IPS DF 6.9 (cell line): ENCODE results near the gene ISM2.

ENCODE experiments used
- DNase-seq: peaks from one replicate; pipeline ENCODE4 v3.0.0-alpha.2; 2013; ENCODE audit warnings: low read depth, low spot score
- H3K27ac ChIP-seq: one replicate; pipeline ENCODE4 v1.5.1; 2013; ENCODE audit warnings: low read length, control low read depth
- H3K27me3 ChIP-seq: 2 replicates; pipeline ENCODE4 v1.6.1; 2013; ENCODE audit warnings: mild to moderate bottlenecking, low read length; ENCODE audit not compliant: control insufficient read depth, insufficient read depth
- H3K36me3 ChIP-seq: 2 replicates; pipeline ENCODE4 v1.6.1; 2013; ENCODE audit warnings: low read length; ENCODE audit not compliant: control insufficient read depth, insufficient read depth
- H3K4me1 ChIP-seq: 2 replicates; pipeline ENCODE4 v1.6.1; 2013; ENCODE audit warnings: low read length; ENCODE audit not compliant: control insufficient read depth, insufficient read depth
- H3K4me3 ChIP-seq: 2 replicates; pipeline ENCODE4 v1.5.1; 2013; ENCODE audit warnings: mild to moderate bottlenecking, low read length
- H3K9me3 ChIP-seq: 2 replicates; pipeline ENCODE4 v1.6.1; 2013; ENCODE audit warnings: low read length, inconsistent platforms; ENCODE audit not compliant: control insufficient read depth, insufficient read depth
- WGBS: extraction: QIAGEN DNeasy Blood & Tissue Kit; methylation state at CpG from one replicate; pipeline ENCODE4 v1.1.7; 2013; ENCODE audit warnings: mixed read lengths, missing lambda C conversion rate; ENCODE audit not compliant: insufficient read length, insufficient coverage; 5-methylcytosine and 5-hydroxymethylcytosine counted together

ISM2 gene

DNA sequence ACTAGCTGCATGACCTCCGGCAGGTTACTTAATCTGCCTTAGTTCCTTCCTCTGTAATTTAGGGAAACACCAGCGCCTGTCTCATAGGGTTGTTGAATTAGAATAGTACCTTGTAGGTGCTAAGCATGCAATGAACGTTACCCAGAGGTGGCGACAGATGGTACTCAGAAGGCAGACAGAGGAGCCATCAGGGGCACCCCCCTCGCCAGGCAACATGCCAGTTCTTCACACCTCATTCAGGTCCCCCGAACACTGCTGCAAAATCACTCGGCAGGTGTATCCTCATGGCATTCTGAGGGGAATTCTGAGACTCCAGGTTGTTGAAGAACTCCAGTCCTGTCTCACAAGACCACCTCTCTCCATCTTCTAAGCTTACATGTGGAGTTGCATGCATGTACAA is 10.1 kb downstream of the ISM2 start:
- H3K36me3 ChIP-seq: no peaks in the 10 kb centered on the region
- no peaks in the 10 kb centered on the region for H3K9me3 ChIP-seq
- H3K27me3 ChIP-seq: no peaks in the 10 kb centered on the region
- H3K27ac ChIP-seq: no peak overlapping the region
- H3K4me1 ChIP-seq: no peaks in the 10 kb centered on the region
- H3K4me3 ChIP-seq: no peak overlapping the region
- no peak for DNase-seq
- WGBS: no CpG with 5 or more reads among the region's 7 CpGs

DNA sequence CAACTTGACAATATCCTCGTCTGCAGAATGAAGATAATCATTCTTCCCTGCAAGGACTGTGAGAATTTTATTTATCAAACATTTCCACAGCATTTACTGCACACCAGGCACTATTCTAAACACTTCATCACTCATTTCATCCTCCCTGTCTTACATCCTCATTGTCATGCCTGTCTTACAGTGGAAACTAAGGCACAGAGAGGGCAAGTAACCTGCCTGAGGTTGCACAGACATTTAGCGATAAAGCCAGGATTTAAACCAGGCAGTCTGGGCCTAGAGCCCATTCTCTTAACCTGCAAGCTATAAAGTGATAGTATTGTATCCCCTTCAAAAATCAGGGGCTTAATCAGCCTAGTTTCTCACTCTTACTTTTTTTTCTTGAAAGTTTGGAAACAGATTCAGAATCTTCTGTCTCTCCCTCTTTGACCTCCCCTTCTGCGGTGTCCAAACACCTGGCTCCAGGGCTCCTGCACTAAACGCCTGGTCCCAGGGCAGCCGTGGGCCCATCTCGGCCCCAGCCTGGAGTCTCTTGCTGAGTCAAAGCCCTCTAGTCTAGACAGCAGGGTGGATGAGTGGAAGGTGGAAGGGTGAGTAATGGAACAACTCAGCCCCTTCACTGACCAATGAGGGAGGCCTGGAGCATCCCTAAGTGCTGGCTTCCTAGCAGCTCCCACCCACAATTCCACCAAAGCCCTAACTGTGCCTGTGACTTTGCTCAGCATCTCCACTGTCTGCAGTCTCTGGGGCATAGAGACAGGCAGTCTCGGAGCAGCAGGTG is 12.5 kb downstream of the ISM2 start:
- no peak for DNase-seq
- Histone ChIP-seq H3K27me3 (no peaks in the 10 kb centered on the region), H3K9me3 (no peaks in the 10 kb centered on the region), H3K36me3 (no peaks in the 10 kb centered on the region), H3K4me3 (no peak overlapping the region), H3K27ac (no peak overlapping the region), H3K4me1 (no peaks in the 10 kb centered on the region)
- no CpG with 5 or more reads among the region's 7 CpGs for WGBS

DNA sequence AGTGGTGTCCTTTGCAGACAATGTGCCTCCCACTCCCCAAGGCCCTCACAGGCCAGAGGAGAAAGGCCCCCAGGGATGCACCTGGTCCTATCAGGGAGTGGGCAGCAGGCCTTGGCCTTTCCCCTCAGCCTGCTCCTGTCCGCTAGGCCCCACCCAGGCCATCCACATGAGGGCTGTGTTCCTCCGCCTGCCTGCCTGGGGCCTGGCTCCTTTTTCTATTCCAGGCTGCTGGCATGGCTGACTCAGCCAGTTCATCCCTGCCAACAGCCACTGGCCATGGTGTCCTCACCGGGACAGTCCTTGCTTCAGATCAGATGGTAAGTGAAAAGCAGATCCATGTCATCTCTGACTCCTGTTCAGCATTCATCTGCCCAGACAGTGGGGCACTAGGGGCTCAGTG is 13.4 kb downstream of the ISM2 start:
- Histone ChIP-seq H3K36me3 (no peaks in the 10 kb centered on the region), H3K4me1 (no peaks in the 10 kb centered on the region), H3K4me3 (no peak overlapping the region), H3K9me3 (no peaks in the 10 kb centered on the region), H3K27me3 (no peaks in the 10 kb centered on the region), H3K27ac (no peak overlapping the region)
- DNase-seq: no peak
- WGBS: no CpG with 5 or more reads among the region's 3 CpGs

DNA sequence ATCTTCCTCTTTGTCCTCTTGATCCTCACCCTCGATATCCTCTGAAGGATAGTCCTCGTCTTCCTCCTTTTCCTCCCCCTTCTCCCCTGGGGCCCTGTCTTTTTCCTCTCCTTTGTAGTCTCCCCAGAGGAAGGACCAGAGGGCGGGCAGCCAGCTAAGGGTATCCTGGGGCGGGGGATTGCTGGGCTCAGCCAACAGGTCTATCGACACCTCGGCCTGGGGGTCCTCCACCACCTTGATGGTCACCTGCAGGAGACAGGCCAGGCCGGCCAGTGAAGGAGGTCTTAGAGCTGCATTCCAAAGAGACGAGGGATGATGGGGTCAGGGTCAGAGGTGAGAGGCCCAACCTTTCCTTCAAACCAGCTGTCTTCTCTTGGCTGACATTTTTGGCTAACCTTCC is 16.2 kb downstream of the ISM2 start:
- no peaks in the 10 kb centered on the region for H3K9me3 ChIP-seq
- H3K4me1 ChIP-seq: no peaks in the 10 kb centered on the region
- no peak overlapping the region for H3K27ac ChIP-seq
- no peaks in the 10 kb centered on the region for H3K36me3 ChIP-seq
- H3K27me3 ChIP-seq: no peaks in the 10 kb centered on the region
- H3K4me3 ChIP-seq: no peak overlapping the region
- WGBS: no CpG with 5 or more reads among the region's 8 CpGs
- no peak for DNase-seq

DNA sequence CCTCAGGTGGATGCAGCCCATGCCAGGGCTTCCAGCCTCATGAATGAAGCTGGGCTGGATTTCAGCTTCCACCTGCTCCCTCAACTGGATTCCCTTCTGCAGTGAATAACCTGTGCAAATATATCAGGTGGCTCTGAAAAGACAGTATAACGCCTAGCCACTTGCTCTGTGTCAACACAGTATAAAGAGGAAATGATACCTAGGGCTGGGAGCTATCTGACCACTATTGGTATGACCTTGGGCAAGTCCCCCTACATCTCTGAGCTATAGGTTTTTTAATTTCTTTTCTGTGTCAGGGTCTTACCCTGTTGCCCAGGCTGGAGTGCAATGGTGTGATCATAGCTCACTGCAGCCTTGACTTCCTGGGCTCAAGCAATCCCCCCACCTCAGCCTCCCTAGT is 19.8 kb downstream of the ISM2 start:
- H3K9me3 ChIP-seq: no peaks in the 10 kb centered on the region
- no peaks in the 10 kb centered on the region for H3K36me3 ChIP-seq
- H3K4me3 ChIP-seq: no peak overlapping the region
- no peaks in the 10 kb centered on the region for H3K27me3 ChIP-seq
- no peak for DNase-seq
- WGBS: no CpG with 5 or more reads among the region's 1 CpG
- H3K4me1 ChIP-seq: no peaks in the 10 kb centered on the region; the same call in 1 of the 2 replicates
- H3K27ac ChIP-seq: no peak overlapping the region

DNA sequence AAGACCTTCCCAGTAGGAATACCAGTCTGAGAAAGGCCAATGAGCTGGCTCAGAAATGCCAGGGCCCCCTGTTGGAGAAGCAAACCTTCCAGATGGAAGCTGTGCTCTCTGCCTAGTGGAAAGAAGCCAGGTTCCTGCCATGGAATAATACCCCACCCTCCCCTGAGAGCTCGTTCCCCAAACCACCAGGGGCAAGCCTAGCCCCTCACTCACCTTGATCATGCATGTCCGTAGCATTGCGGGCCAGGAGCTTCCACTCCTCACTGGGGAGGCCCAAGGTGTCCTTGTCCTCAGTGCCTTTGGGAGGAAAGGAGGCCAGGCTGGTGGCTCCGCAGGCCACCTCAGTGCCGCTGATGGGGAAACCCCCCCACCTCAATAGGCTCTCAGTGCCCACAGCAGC is 20.6 kb downstream of the ISM2 start:
- Histone ChIP-seq H3K27me3 (no peaks in the 10 kb centered on the region), H3K4me3 (no peak overlapping the region), H3K36me3 (no peaks in the 10 kb centered on the region), H3K27ac (no peak overlapping the region), H3K4me1 (no peaks in the 10 kb centered on the region; the same call in 1 of the 2 replicates), H3K9me3 (no peaks in the 10 kb centered on the region)
- DNase-seq: no peak
- no CpG with 5 or more reads among the region's 5 CpGs for WGBS

DNA sequence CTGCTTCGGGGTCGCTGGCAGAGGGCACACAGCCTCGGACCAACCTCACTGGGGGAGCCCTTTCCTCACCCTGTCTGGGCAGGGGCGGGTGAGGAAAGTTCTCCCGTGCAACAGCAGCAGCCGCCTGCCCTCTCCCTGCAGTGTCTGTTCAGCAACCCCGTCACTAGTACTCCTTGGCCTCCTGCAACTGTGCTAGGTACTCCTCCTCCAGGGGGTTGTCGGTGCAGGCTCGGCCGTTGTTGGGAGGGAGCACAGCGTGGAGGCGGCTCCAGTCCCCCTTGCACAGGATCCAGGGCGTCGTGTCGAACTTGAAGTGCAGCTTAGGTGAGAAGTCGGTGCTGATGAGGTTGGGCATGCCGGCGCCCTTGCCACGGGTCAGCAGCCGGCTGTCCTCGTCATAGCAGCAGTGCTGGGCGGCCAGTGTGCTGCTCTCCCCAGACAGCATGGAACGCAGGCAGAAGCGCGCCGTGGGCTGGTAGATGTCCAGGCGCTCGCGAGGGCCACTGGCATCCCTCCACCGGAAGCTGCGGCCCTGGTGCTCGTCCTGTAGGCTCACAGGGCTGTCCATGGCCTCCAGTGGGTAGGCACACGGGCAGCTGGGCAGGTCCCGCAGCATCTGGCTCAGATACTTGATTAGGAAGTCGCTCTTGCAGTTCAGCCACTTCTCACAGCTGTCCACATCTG is 23.0 kb downstream of the ISM2 start:
- Histone ChIP-seq H3K4me3 (no peak overlapping the region), H3K4me1 (no peaks in the 10 kb centered on the region; the same call in 1 of the 2 replicates), H3K27me3 (no peaks in the 10 kb centered on the region), H3K36me3 (no peaks in the 10 kb centered on the region), H3K9me3 (no peaks in the 10 kb centered on the region), H3K27ac (no peak overlapping the region)
- WGBS: no CpG with 5 or more reads among the region's 35 CpGs
- DNase-seq: no peak

DNA sequence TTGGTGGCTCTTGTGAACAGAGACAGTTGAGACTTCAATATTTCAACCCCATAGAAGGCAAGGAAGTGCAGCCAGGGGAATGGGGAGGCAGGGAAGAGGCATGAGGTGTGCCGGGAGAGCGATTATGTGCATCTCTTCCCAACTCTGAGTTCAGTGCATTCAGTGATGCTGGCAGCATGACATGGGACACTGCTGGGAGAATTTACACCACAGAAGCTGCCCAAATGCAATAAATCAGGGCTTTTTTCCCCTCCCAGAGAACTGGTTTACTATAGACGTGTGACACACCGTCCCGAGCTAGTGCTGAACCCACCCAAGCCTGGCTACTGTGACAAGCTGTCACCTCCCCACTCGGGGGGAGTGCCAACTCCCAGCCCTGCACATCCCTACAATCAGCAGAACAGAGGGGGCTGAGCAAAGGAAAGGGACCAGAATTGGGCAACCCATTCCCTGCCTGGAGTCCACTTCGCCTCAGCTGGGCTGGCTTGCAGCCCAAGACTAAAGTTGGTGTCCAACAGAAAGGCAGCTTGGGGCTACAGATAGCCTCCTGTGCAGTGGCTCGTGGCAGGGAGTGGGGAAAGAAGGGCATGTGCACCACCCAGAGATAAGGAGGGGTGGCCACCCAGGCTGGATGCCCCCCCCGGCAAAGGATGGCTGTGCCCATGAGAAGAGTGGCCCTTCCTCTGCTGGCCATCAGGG is 24.0 kb downstream of the ISM2 start:
- no peaks in the 10 kb centered on the region for H3K9me3 ChIP-seq
- no CpG with 5 or more reads among the region's 9 CpGs for WGBS
- H3K27ac ChIP-seq: no peak overlapping the region
- no peak for DNase-seq
- no peaks in the 10 kb centered on the region; the same call in 1 of the 2 replicates for H3K4me1 ChIP-seq
- H3K27me3 ChIP-seq: no peaks in the 10 kb centered on the region
- H3K36me3 ChIP-seq: no peaks in the 10 kb centered on the region; the same call in 1 of the 2 replicates
- H3K4me3 ChIP-seq: no peak overlapping the region

DNA sequence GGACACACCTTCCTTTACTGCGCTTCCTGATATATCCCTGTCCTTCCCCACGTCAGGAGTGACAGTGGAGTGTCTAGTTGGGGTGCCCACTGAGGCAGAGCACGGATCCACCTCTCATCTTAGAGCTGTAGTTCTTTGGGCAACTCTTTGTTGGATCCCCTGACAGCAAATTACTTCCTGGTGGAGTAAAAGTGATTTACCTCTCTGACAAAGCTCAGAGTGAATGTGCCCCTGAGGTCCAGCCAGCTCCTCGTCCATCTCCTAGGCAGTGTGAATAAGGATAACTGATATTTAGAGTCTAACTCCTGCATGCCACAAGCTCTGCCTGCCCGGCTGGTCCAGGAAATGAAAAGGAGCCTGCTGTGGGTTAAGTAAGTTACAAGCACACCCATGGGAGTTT is 24.7 kb downstream of the ISM2 start:
- DNase-seq: no peak
- H3K4me3 ChIP-seq: no peak overlapping the region
- no peak overlapping the region for H3K27ac ChIP-seq
- no peaks in the 10 kb centered on the region for H3K9me3 ChIP-seq
- H3K27me3 ChIP-seq: no peaks in the 10 kb centered on the region
- H3K4me1 ChIP-seq: no peaks in the 10 kb centered on the region; the same call in 1 of the 2 replicates
- peaks cover 1% of the 10 kb centered on the region; the same call in 1 of the 2 replicates for H3K36me3 ChIP-seq
- no CpG with 5 or more reads among the region's 5 CpGs for WGBS

DNA sequence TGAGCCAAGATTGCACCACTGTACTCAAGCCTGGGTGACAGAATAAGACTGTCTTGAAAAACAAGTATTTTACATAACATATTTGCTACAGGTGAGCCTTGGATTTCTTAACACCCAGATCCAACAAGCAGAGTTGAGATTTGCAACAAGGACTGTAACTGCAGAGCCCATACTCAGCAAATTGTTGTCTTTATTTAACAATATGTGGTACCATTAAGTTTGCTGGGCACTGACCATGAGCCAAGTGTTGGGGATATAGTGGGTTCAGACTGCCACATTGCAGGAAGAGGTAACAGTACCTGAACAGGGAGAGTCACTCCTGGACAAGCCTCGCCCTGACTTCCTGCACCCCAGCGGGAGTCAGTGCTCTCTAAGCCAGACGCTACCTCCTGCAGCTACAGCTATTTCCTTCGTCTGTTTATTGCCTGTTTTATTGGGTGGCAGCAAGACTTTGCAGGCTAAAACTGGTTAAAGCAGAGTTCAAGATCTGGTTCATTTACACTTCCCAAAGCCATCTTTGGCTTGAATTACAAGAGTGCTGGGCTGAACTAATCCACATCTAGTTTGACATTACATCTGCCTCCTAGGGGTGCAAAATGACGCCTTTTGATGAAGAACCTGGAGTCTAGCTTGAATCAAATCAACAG is 28.3 kb downstream of the ISM2 start:
- DNase-seq: no peak
- WGBS: no CpG with 5 or more reads among the region's 5 CpGs
- no peaks in the 10 kb centered on the region for H3K9me3 ChIP-seq
- H3K4me1 ChIP-seq: no peaks in the 10 kb centered on the region
- no peak overlapping the region for H3K4me3 ChIP-seq
- peaks cover 11% of the 10 kb centered on the region; the same call in 1 of the 2 replicates for H3K36me3 ChIP-seq
- no peaks in the 10 kb centered on the region for H3K27me3 ChIP-seq
- H3K27ac ChIP-seq: no peak overlapping the region
